ENCODE data around the gene PARD3.
A peak's percentile ranks its signal among the peaks of the same experiment; 100 is the strongest.
"Not testable (repeated sequence)": the region's sequence is repeated elsewhere in the genome, so short reads cannot be mapped to it uniquely, and the experiment has no call there.

PARD3 gene

GRCh38 chr10:34280599-34281374, 534.3 kb downstream of the PARD3 start:
- DNase-seq: peak; percentile 68

GRCh38 chr10:34275626-34276130, 539.4 kb downstream of the PARD3 start:
- DNase-seq: no peak

- DNase-seq: no peak
These were observed 540.2 kb downstream of the PARD3 start for GRCh38 chr10:34274906-34275305.

GRCh38 chr10:34273340-34273739, 541.8 kb downstream of the PARD3 start:
- no peak for DNase-seq

- DNase-seq: no peak
These were observed 542.8 kb downstream of the PARD3 start for GRCh38 chr10:34272316-34272715.

- not testable (repeated sequence) for DNase-seq
These were observed 546.7 kb downstream of the PARD3 start for GRCh38 chr10:34268410-34268809.

GRCh38 chr10:34262985-34263384, 552.1 kb downstream of the PARD3 start:
- DNase-seq: no peak

GRCh38 chr10:34260904-34261303, 554.2 kb downstream of the PARD3 start:
- no peak for DNase-seq

- no peak for DNase-seq
These were observed 558.9 kb downstream of the PARD3 start for GRCh38 chr10:34256216-34256615.

- no peak for DNase-seq
These were observed 560.1 kb downstream of the PARD3 start for GRCh38 chr10:34255035-34255434.

GRCh38 chr10:34254596-34254995, 560.5 kb downstream of the PARD3 start:
- peak; percentile 54 for DNase-seq

GRCh38 chr10:34252111-34252510, 563.0 kb downstream of the PARD3 start:
- DNase-seq: no peak

- DNase-seq: no peak
These were observed 563.9 kb downstream of the PARD3 start for GRCh38 chr10:34251177-34251576.

- DNase-seq: no peak
These were observed 564.4 kb downstream of the PARD3 start for GRCh38 chr10:34250722-34251121.

GRCh38 chr10:34249634-34250033, 565.5 kb downstream of the PARD3 start:
- DNase-seq: no peak

- no peak for DNase-seq
These were observed 567.5 kb downstream of the PARD3 start for GRCh38 chr10:34247560-34247959.

- no peak for DNase-seq
These were observed 570.2 kb downstream of the PARD3 start for GRCh38 chr10:34244756-34245484.

GRCh38 chr10:34241226-34242000, 573.7 kb downstream of the PARD3 start:
- no peak for DNase-seq

GRCh38 chr10:34240039-34240438, 575.1 kb downstream of the PARD3 start:
- no peak for DNase-seq

- no peak for DNase-seq
These were observed 577.1 kb downstream of the PARD3 start for GRCh38 chr10:34237898-34238455.

- no peak for DNase-seq
These were observed 578.2 kb downstream of the PARD3 start for GRCh38 chr10:34236931-34237330.

GRCh38 chr10:34235164-34235832, 579.8 kb downstream of the PARD3 start:
- no peak for DNase-seq

Measured in activated CD4-positive, alpha-beta T cell treated with anti-CD3 and anti-CD28 coated beads, Interleukin-2, Interleukin-6, amounts not matched to agents 100 ng/mL and 50 ng/mL, durations not matched to agents 16 hours and 8 hours (primary cell).